Mesenteric fat pad (tissue), 1 donor: ENCODE results near the gene HMGCL. TPM values are rescaled to one million over a fixed set of nuclear protein-coding genes. Genes with fewer than 3 reads are reported as not detected.
A peak's percentile ranks its signal among the peaks of the same experiment; 100 is the strongest.
"Not testable (repeated sequence)": the region's sequence is repeated elsewhere in the genome, so short reads cannot be mapped to it uniquely, and the experiment has no call there.

Source experiments
- DNase-seq: peaks from one replicate; pipeline ENCODE4 v3.0.0-alpha.2; 2020; ENCODE audit warnings: low spot score
- total RNA-seq: library from RNA; stranded (reverse); fragmentation: NEBNext Ultra II Directional; extraction: Animal tissue kit (Norgen Biotek cat#: 25700); gene quantifications from one replicate; pipeline ENCODE4 v1.2.1, GENCODE V29; 2021
- donor health status: DM: yes; HTN: yes; CAD: no.

HMGCL gene
- total RNA-seq, 1 donor from 2014 or later: 31.7 TPM

GRCh38 chr1:23827717-23828116 is 2.5 kb upstream of the HMGCL start:
- no peak for DNase-seq

- DNase-seq: not testable (repeated sequence)
These were observed 1.4 kb upstream of the HMGCL start for GRCh38 chr1:23826590-23826989.

DNA sequence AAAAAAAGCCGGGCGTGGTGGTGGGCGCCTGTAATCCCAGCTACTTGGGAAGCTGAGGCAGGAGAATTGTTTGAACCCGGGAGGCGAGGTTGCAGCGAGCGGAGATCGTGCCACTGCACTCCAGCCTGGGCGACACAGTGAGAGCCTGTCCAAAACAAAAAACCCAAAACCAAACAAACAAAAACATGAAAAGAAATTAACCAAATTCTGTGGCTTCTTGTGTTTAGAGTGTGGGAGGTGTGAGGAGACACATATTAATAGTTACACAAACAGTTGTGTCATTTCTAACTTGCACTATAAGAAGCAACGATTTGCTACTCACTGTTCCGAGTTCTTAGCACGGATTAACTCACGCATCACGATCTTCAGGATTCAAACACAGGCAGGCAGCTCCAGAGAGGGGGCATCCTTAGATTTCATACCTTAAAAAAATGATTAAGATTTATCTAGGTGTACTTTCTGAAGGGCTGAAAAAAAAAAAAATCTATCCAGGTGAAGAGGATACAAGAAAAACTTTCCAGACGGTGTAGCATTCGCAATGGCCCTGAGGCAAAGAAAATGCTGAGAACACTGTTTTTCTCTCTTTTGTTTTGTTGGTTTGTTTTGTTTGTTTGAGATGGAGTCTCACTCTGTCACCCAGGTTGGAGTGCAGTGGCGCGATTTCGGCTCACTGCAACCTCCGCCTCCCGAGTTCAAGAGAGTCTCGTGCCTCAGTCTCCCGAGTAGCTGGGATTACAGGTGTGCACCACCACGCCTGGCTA is 713 bp upstream of the HMGCL start:
- DNase-seq: no peak

- no peak for DNase-seq
These were observed 536 bp downstream of the HMGCL start for GRCh38 chr1:23824711-23825075.

DNA sequence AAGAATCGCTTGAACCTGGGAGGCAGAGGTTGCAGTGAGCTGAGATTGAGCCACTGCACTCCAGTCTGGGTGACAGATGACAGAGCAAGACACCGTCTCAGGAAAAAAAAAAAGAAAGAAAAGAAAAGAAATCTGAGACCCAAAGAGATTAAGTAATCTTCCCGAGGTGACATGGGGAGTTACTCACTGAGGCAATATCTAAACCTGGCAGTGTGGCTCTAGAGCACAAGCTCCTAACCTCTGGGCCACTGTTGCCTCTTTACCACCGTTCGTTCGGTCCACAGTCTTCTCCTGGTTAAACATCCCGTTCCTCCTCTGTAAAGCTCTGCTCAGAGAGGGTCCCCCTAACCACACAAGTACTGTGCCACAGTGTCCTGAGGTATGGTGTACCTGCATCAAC is 1.5 kb downstream of the HMGCL start:
- no peak for DNase-seq

DNA sequence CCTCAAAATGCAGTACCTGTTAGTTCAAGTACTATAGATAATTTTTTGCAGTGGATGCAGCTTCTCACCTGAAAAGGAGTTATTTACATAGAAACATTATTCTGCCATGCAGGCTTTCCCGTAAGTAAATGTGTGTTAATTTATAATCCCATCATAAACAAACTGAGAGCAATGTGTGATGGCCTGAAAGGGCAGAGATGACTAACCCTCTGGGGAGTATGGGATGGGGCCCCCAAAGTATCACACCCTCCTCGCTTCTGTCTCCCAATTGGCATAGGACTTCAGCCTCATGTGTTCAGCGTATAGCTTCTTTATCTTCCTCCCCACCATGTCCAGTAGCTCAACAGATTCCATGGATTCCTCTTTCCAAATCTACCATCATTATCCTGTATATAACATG is 7.6 kb downstream of the HMGCL start:
- no peak for DNase-seq

GRCh38 chr1:23816906-23817305 is 8.3 kb downstream of the HMGCL start:
- no peak for DNase-seq

DNA sequence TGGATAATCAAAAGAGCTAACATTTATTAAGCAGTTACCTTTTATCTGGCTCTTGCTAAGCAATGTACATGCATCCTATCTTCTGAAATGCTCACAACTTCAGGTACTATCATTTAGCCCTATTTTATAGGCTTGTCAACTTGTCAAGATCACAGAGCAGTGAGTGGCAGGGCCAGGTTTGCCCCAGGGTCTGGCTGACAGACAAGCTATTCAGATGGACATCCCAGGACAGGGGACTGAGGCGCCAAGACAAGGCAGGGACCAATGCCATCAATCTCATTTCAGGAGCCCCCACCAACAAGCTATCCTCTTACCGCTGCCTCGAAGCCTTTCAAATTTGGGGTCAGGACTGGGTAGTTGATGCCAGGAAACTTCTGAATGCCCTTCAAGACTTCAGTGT is 8.9 kb downstream of the HMGCL start:
- no peak for DNase-seq

GRCh38 chr1:23814016-23814415 is 11.2 kb downstream of the HMGCL start:
- peak; percentile 37 for DNase-seq

GRCh38 chr1:23810818-23811540 is 14.2 kb downstream of the HMGCL start:
- DNase-seq: no peak

DNA sequence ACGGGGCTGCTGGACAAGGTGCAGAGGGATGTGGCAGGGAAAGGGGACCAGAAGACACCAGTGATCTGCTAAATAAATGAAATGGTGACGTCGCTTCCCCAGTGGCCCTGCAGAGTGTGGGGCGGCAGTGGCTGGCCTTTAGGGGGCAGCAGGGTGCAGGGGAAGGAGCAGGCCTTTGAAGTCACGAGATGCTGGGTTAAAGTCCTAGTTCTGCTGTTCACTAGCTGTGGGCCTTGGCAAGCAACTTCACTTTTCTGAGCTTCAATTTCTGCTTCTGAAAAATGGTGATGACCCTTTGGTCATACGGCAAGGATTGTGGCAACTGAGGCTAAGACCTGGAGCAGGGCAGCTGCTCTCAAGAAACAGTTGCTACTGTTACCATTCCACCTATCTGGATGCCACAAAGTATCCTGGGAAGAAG is 15.5 kb downstream of the HMGCL start:
- no peak for DNase-seq

GRCh38 chr1:23807453-23807852 is 17.8 kb downstream of the HMGCL start:
- DNase-seq: no peak

- no peak for DNase-seq
These were observed 18.9 kb downstream of the HMGCL start for GRCh38 chr1:23806280-23806679.

DNA sequence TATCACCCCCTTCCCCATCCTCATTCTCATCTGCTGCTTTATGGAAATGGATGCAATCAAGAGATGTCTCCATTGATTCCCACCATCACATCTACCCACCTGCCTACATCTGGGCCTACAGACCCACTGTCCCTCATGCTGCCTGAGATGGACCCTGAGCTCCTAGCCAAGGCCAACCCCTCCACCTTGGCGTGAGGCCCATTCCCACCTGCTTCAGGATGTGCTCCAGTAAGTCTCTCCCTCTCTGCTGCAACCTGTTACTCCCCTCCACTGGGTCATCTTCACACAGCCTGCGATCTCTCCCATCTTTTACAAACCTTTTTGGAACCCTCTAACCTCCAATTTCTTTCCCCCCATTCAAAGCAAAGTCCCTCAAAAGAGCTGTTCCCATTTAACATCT is 20.2 kb downstream of the HMGCL start:
- DNase-seq: no peak

DNA sequence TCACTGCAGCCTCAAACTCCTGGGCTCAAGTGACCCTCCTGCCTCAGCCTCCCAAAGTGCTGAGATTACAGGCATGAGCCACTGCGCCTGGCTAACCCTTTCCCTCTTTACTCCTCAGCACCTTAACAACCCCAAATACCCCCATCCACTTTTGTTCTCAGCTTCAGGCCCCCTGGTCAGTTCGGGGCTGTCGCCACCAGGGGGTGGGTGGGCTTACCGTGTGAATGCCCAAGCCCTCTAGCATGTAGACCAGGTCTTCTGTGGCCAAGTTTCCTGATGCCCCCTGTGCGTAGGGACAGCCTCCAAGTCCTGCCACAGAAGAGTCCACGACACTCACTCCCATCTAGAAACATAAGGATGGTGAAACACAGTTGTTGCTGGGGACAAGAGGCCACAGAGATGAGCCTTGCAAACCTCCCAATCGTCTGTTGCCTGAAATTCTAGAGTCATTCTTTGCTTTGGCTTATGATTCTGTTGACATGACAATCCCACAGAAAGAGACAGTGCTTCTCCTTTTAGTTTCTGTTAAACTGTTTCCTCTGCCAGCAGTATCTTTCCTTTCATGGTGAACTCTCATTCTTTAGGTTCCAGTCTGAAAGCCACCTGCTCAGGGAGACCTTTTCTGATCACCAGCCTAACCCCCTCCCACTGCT is 20.9 kb downstream of the HMGCL start:
- no peak for DNase-seq

DNA sequence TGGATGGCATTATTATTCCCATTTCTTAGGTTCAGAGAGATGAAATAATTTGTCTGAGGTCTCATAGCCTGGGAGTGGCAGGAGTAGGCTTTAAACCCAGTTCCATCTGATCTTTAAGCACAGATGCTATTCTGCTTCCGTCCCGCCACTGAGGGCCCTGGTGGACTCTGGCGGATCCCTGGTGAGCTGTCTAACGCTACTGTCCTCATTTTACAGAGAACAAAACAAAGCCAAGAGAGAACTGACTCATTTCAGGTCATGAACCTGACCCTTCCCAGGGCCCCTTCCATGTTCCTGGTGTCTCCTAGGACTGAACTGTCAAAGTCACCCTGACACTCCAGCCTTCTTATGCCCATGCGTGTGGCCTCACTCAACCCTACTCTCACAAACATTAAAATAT is 21.6 kb downstream of the HMGCL start:
- DNase-seq: no peak

DNA sequence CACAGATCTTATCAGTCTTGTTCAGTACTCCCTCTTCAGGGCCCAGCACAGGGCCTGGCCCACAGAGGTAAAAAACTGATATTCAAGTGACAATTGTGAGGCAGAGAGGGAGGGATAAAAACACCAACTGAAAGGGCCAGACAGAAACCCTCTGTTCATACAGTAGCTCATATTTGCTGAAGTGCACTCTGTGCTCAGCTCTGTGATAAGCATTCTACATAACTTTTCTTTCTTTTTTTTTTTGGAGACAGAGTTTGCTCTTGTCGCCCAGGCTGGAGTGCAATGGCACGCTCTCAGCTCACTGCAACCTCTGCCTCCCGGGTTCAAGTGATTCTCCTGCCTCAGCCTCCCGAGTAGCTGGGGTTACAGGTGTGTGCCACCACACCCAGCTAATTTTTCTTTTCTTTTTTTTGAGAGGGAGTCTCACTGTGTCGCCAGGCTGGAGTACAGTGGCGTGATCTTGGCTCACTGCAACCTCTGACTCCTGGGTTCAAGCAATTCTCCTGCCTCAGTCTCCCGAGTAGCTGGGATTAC is 22.4 kb downstream of the HMGCL start:
- DNase-seq: not testable (repeated sequence)

- DNase-seq: no peak
These were observed 23.4 kb downstream of the HMGCL start for GRCh38 chr1:23801876-23802275.

DNA sequence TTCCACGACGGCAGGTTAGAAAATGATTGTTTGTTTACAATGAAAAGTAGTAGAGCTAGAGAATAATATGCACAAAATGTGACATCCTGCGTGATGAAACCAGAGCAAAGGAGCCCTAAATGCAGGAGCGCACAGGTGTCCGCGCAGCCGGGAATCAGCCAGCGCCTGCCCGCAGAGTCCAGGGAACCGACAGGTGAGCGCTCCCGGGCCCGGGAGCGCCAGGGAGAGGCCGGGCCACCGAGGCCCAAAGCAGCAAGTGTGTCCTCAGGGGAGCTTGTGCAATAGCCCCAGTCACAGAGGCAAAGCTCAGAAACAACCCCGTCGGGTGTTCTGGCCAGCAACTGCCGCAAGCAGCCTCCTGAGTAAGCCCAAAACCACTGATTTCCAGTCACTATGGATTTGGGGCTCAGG is 23.9 kb downstream of the HMGCL start:
- DNase-seq: no peak

DNA sequence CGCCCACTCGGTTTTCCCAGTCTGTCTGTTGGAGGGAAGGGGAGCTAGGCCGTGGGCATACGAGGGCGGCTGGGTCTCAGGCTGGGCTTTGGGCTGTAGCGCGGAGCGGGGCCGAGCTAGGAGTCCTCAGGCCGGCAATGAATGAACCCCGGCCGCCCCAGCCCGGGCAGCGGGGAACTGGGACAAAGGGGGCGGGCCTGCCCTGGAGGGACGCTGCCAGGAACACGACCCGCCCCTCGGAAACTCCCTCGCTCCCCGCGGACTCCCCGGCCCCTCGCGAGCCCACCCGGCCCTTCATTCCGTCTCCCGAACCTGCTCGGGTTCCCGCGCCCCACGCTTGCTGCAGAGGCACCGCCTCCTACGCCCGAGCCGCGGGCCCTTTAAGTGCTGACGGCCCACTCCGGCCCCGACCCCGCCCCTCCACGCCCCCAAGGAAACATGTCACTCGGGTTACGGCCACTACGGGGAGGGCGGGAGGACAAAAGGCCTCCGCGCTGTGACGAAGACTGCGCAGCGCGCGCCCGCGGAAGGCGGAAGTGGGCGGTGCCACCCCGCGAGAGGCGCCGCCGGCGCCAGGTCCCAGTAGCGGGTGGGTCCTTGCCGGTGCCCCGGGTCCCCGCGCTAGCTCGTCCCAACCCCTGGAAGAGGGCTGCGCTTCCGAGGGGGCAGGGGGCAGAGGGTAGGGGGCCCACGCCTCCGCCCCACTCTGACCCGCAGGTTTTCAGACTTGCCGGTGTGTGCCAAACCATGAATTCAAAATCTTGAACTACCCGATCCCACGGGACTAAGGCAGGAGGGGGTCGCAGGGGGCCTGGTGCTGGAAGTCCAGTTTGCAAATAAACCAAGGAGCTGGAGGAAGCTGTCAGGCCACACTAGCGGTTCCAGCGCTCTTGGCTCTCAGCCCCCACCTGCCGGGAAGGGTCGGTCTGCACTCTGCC is 24.6 kb downstream of the HMGCL start, which contains the start of gene GALE:
Gene GALE, minus strand, starts transcription at position 355 of the 938 bp plus-strand sequence. CDS start 1,747 bp downstream, outside the sequence.
- DNase-seq: peak; percentile 99
